ENCODE measurements around the gene ADGRD1.

The ADGRD1 gene

DNA sequence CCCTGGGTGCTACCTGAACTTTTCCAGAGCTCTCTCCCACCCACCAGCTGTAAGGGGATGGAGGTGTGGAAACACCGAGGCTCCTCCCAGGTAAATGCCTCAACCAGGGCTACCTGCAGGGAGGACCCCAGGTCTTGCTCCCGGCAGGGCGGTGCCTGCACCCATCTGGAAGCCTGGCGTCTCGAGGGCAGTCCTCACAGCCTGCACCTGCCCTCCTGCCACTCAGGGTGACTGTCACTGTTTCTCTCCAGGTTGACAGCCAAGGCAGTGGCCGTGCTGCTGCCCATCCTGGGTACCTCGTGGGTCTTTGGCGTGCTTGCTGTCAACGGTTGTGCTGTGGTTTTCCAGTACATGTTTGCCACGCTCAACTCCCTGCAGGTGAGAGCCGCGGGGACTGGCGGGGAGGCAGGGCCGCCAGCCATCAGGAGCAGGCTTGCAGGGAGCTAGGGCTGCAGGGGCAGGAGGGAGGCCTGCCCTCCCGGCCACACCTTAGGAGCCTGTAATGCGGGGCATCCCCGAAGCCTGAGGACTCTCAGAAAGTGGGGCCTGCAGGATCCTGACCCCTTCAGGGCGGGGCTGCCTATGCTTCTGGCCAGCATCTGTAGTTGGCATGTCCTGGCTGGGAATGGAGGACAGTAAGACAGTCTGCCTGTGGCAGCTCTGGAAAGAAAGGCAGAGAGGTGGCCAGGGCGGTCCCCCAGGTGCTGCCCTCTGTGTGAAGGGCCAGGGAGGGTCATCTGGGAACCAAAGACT, 182.3 kb downstream of the ADGRD1 start:
- no peak for DNase-seq (ENCODE audit: low spot score)

DNA sequence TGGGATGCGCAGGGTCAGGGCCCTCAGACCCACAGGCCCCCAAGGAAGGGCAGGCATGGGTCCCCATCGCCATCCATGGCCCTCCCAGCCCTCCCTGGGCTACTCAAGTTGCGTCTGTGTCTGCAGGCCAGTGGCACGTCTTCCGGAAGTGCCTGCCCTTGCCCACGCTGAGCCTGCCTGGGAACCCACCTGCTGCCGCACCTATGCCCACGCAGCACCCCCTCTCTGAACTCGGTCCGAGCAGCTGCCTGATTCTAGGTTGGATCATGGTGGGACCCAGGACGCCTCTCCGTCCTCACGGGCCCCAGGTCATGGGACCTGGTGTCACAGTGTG, 182.8 kb downstream of the ADGRD1 start:
- DNase-seq (ENCODE audit: low spot score), result no peak

DNA sequence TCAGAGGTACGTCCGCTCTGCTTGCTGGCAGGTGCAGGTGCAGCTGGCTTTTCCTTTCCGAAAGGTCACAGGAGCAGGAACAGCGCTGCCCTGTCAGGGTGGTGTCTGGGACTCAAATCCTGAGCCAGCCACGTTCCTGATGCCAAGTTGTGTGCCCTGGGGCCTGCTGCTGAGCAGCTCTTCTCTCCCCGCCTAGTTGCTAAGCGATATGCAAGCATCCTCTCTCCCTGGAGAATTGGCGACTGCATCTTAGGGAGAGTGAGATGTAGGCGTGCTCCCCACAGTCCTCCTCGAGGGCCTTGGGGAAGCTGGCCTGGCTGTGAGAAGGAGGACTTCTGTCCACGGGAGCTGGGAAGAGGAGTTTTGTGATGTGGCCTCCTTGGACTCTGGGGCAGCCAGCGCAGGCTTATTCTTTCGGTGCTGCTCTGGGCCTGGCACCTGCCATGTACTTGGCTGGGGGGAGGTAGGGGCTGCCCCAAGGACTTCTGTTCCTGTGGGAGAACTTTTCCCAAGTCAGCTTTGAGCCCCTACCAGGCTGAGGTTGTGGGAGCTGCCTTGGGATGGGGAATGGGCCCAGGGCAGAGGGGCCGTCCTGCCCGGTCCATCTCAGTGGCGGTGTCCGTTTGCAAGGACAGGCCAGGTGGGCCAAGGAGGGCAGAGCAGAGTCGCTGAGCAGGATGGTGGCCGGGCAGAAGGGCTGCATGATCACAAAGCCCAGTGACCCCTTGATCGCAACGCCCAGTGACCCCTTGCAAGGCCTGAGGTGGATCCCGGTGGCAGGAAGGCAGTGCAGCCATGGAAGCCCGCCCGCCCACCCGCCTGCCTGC, 183.5 kb downstream of the ADGRD1 start:
- no peak for DNase-seq (ENCODE audit: low spot score)

DNA sequence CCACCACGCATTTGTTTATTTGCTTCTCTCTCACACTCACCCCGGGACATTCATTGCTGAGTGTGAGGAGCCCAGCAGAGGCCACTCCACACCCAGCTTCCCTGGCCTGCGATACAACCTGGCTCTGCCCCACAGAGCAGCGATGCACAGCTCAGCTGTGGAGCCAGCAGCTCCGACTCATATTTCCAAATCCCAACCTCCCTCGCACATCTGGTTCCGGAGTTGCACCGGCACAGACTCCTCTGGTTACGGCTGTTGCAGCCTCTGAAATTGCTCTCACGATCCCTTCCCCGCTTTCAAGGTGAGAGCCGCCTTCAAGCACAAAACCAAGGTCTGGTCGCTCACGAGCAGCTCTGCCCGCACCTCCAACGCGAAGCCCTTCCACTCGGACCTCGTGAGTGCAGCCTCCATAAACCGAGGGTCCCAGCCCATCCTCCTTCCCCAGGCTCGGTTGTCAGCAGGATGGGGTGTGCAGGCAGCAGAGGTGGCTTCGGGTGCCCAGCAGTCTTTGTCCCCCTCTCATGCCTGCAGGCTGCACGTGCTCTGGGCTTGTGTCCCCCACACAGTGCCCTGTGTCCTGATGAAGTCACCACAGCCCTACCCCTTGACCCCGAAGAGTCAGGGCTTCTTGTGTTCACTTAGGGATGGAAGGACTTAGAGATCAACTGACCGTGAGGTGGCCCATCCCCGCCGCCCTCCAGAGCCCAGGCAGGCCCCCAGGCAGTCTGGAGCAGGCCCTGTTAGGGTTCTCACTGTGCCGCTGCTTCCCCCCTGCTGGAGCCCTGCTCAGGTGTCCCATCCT, 184.3 kb downstream of the ADGRD1 start:
- DNase-seq (ENCODE audit: low spot score), result no peak

DNA sequence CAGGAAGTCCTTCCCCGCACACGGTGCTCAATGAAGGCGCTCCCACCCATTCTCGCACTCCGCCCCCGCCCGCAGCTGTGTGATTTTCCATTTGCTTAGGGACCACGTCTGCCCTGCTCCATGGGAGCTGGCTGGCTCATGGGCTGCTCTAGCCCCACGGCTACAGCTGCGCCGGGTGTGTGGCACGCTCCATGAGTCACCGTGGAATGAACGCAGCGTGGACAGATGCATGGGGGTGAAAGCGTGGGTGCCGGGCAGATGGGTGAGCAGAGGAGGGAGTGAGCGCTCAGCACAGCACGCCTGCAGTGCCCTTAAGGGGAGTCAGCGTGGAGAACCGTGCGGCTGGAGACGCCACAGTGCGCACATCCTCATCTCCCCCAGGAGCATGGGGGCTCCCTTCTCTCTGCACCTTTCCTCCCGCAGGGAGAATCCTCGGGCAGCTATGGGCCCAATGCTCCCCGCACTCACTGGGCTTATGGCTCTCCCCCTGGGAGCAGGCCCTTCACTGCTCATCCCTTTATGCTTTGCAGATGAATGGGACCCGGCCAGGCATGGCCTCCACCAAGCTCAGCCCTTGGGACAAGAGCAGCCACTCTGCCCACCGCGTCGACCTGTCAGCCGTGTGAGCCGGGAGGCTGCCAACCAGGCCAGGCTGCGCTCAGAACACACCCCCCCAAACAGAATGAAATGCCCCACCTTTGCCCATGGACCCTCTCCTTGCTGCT, 185.1 kb downstream of the ADGRD1 start:
- no peak for DNase-seq (ENCODE audit: low spot score)

DNA sequence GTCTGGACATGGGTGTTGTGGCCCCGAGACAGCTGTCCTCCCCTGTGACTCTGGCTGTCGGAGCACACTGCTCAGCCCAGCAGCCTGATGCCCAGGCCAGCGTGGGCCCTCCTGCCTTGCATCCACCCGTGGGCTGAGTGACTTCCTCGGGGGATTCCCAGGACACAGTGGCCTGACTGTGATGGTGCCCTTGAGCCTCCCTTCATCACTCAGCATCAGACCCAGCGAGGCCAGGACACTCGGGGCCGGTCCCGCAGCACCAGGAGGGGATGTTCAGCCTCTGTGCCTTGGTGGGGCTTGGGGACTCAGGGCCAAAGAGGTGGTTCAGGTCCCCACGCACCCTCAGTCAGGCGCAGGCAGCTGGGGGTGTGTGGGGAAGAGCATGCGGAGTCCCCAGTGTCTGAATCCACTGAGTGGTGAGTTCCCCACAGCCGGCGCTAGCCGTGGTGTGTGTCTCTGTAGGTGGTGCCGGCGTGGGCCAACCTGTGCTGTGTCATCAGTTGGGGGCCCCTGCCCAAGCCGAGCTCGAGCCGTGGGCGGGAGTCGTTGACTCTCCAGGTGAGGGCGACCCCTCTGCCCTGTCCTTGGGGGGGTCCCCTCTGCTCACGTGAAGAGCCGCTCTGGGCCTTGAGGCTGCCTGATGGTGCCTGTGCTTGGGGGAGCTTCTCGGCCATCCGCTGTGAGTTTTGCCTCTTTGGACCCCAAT, 185.8 kb downstream of the ADGRD1 start:
- DNase-seq (ENCODE audit: low spot score), result no peak

DNA sequence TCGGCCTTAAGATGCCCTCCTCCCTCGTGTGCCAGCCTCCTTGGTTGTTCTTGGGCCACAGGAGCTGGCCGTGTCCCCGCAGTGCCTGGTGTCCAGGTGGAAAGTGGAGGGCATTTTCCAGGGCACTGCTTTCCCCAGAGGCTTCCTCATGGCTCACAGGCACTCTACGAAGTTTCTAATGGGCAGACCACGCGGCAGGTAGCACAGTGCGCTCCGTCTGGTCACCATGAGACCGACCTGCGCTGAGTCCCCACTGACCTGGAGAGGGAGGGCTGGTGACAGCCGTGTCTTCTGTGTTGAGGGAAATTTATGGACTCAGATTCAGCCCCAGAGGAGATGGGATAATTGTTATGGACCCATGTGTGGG, 186.3 kb downstream of the ADGRD1 start:
- no peak for DNase-seq (ENCODE audit: low spot score)

DNA sequence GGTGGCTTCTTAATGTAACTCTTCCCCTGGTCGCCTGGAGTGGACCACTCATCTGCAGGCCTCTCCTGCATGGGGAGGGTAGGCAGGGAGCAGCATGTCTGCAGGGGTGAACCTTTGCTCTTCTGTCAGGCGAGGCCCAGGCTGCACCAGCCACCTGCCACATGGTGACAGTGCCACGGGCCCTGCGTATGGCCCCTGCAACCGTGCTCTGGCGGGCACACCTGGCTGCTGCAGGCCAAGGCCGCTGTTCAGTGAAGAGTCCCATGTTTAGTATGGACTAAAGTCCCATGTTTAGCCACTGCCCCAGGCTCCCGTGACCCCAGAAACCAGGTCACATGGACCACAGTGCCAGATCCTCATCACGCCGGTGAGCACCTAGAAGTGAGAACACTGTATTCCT, 187.0 kb downstream of the ADGRD1 start:
- DNase-seq (ENCODE audit: low spot score), result no peak

DNA sequence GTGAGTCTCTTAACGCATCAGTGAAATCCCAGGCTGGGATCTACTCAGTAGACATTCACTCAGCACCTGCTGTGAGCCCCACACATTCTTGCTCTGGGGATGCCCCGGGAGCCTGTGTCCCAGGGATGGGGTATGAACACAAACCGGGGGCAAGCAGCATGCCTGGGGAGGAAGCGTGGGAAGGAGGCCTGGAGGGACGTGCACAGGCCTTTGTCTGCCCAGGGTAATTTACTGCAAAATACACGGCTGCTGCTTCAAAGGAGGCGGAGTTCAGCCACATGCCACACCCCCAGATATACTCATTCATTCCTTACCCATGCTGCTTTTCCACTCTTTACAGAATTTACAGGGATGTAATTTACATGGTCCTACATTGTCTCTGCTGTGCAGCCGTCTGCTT, 187.8 kb downstream of the ADGRD1 start:
- DNase-seq (ENCODE audit: low spot score), result no peak

DNA sequence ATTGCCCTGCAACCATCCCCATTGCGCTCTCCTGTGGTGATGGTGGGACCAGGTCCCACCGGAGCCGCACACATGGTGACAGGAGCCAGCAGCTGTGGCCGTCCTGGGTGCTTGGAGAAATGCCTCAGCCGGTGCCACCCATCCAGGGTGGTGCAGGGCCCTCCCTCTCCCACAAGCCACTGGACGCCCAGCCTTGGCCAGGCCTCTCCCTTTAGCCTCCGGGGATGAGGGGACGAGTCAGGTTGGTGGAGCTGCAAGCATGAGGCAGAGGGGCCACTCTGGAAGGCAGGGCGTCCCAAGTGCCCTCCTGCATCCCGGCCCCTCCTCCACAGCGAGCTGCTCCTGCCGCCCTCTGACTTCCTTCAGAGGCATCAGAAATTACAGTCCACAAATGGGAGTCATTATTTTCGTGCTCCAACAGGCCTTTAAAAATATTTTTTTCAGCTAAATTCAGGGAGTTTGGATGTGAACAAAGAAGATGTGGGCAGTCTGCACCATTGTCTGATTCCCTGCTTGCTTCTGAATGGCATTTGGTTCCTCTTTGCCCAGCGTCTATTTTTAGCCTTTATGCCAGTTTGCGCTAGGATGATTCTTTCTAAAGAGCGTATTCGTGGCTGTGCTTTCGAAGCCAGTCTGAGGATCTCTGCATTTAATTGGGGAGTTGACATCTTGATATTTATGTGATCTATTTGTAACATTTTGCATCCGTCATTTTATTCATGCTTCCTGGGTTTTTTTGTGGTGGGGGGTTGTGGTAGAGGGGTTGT, 189.4 kb downstream of the ADGRD1 start:
- no peak for DNase-seq (ENCODE audit: low spot score)

DNA sequence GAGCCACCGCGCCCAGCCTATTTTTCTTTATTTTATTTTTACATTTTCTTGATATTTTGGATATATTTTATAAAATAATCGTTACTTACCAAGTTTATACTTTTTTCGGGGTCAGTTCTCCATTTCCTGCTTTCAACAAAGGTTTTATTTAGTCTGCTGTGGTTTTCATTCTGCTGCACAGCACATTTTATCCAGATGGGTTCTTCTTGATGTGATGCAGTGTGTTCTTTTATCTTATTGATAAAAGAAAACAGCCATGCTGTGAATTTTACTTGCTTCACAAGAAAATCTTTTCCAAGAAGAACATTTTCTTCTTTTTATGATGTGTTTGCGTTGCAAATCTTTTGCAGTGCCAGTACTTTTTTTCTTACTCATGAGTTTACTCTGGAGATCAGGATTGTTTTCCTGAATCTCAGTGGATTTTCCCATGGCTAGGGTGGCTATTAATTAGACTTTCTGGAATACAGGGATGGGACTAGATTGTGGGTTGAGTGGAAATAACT, 192.5 kb downstream of the ADGRD1 start:
- no peak for DNase-seq (ENCODE audit: low spot score)

DNA sequence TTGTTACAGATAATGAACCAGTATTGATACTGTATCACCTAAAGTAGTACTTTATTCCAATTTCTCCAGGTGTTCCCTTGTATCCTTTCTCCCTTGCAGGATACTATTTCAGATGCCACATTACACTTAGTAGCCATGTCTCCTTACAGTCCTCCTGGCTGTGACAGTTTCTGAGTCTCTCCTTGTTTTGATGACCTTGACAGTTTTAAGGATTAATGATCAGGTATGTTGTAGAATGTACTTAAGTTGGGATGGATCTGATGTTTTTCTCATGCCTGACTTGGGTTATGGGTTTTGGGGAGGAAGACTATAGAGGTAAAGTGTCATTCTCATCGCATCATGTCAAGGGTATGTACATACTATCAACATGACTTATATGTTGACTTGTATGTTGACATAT, 193.6 kb downstream of the ADGRD1 start:
- DNase-seq (ENCODE audit: low spot score), result no peak

DNA sequence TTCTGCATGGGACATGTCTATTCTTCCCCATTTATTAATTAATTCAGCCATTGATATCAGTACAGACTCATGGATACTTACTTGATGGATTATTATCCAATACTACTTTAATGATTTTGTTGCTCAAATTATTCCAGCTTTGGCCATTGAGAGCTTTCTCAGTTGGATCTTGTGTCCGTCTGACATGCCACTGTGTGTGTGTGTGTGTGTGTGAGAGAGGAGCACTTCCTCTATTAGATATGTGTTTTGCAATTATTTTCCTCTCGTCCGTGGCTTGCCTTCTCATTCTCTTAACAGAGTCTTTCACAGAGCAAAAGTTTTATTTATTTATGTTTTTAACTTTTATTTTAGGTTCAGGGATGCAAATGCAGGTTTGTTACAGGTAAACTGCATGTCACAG, 194.2 kb downstream of the ADGRD1 start:
- no peak for DNase-seq (ENCODE audit: low spot score)

DNA sequence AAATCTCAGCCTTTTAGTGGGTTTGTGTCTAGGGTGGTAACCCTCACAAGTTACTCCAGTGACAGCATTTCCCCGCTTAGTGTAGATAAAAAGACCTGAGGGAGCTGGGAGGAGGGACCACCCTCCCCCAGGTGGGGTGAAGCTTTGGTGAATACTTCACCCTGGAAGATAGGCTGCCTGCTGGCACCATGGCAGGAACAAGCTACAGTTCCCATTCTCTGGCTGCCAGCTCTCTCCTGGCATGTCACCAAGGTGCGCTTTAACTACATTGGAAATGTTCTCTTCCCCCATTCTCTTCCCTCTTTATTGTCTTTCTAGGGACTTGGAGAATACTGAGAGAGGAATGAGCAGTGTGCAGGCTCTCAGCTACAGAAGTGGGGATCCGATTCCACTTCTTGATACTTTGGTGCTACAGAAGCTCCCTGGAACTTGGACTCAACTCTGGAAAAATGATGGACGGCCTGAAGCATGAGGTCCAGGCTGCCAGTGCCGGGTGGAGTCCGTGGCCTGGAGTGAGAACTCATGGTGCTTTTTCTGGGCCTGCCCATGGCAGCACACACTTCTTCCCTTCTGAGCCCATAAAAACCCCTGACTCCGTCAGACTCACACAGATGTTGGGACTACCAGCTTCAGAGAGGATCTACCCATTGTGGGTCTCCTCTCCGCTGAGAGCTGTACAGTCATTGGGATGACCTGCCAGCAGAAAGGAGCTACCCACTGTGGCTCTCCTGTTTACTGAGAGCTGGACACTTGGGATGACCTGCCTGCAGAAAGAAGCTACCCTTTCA, 198.0 kb downstream of the ADGRD1 start:
- DNase-seq (ENCODE audit: low spot score), result no peak

DNA sequence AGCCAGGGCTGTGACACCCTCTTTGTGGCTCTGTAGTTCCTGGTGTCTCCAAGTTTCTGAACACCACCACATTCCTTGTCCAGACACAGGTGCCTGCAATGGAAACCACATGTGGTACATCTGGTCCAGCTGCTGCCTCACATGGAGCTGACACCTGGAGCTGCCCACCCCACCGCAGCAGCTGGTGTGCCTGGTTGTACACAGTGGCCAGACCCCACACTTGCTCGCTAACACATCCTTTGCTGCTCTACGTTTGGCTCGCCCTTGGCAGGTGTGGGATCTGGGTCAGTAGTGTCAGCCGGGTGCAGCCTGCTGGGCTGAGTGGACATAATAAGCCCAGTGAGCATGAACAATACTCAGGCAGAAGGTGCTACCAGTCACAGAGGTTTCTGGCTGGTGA, 198.9 kb downstream of the ADGRD1 start:
- no peak for DNase-seq (ENCODE audit: low spot score)

DNA sequence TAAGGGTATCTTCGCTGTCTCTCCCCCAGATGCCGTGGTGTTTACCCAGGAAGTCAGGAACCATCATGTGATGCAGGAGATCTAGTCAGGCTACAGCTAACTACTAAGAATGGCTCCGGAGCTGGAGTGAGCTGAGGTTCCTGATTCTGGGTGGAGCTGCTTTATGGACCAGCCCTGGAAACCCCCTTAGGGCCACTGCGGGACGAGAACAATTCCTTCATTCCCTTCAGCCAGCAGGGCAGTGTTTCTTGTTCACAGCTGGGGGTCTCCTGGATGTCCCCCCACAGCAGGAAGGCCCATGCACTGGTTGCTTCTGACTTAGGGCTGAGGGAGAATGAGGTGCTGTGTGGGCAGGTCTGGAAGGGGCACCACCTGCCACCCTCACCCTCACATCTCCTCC, 199.3 kb downstream of the ADGRD1 start:
- no peak for DNase-seq (ENCODE audit: low spot score)

DNA sequence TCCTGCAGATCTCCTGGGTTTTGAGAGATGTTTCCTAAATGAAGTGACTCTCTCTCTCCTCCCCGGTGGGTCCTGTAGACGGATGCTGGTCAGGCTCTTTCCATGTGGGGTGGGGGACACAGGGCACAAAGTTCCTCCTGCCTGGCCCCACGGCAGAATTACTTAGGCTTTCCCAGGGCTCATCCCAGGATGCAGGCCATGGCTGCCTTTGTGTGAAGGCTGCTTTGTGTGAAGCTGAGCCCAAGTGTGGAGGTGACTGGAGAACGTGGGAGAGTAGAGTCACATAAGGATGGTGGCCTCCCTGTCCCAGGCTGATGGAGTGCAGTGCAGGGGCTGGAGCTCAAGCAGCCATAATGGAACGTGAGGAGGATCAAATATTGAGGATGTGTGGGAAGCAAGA, 200.2 kb downstream of the ADGRD1 start:
- no peak for DNase-seq (ENCODE audit: low spot score)

DNA sequence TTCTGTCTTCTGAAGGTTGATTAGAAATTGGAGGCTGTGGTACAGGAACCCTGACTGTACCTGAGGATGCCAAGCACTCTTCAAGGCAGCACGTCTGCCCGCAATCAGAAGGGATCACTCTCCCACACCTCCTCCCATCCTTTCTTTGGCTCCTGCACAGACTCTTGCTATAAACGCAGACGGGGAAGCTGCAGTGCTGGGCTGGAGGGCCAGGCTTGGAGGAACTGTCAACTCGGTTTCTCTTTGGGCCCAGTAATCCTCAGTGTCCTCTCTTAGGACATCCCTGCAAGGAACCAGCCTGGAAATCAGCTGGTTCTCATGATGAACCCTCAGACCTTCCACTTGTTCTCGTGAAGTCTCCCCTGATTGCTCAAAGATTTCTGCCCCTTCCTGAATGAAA, 201.4 kb downstream of the ADGRD1 start:
- no peak for DNase-seq (ENCODE audit: low spot score)

DNA sequence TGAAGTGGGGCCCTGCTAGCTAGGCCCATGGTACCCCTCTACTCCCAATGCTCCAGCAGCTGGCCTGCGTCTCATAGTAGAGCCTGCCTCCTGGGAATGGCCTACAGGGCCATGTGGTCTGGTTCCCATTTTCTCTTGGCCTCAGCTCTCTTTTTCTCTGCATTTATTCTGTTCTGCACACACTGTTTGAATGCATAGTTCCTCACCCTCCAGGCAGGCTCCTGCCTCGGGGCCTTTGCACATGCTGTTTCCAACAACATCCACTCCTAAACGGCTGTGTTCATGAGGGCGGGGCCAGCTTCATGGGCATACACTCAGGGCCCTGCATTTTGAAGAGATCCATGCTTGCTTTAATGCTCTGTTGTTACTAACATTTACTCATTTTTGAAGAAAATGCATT, 204.0 kb downstream of the ADGRD1 start:
- no peak for DNase-seq (ENCODE audit: low spot score)

DNA sequence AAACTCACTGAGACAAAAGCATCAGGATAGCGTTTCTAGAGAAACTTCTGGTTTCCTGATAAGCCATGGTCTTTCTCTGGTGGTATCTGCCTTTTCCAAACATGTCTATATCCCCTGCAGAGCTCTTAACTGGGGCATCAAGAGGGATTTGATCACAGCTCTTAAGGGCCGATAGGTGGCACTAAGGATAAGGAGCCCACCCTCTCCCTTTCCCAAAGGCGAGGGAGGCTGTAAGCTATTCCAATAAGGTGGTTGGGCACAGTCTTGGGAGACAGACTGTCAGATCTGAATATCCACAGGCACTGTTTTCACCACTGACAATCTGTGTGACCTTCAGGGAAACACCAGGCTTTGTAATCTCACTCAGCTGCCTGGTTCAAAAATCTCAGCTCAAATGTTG, 206.0 kb downstream of the ADGRD1 start:
- DNase-seq (ENCODE audit: low spot score), result peak; percentile 70

Data from iPS-NIHi11 (cell line).